ENCODE data around the gene MS4A6A. TPM values are rescaled to one million over a fixed set of nuclear protein-coding genes. Genes with fewer than 3 reads are reported as not detected.

The MS4A6A gene
- polyA plus RNA-seq, 1 of the 3 experiments (the other 2 are of a cell fraction): not detected

GRCh38 chr11:60161766-60162165 lies 21.1 kb downstream of the MS4A6A start:
- H4K20me1 ChIP-seq (ENCODE audit: insufficient read depth): no peaks in the 10 kb centered on the region
- H3K27me3 ChIP-seq (ENCODE audit: insufficient read depth): no peaks in the 10 kb centered on the region
- H3K4me2 ChIP-seq: no peak overlapping the region
- H2AFZ ChIP-seq (ENCODE audit: low read depth): no peak overlapping the region
- WGBS (ENCODE audit: low lambda C conversion rate): 2% methylated on average over 4 of the region's 4 CpGs
- H3K4me3 ChIP-seq (ENCODE audit: low read depth in 2 of 2, low read length in 1 of 2): no peak overlapping the region
- no peak overlapping the region for H3K9ac ChIP-seq
- H3K4me1 ChIP-seq (ENCODE audit: control insufficient read depth in 1 of 2, insufficient read depth in 2 of 2, low read depth in 1 of 2, low read length in 1 of 2): no peaks in the 10 kb centered on the region
- ChIA-PET CTCF (no interaction called here), POLR2A (no interaction called here)
- H3K36me3 ChIP-seq (replicated peaks in 1 of 2; ENCODE audit: control insufficient read depth in 1 of 2, insufficient read depth in 2 of 2, low read length in 1 of 2): no peaks in the 10 kb centered on the region
- no peak for DNase-seq
- no peaks in the 10 kb centered on the region for H3K79me2 ChIP-seq (ENCODE audit: insufficient read depth)
- no peaks in the 10 kb centered on the region for H3K9me2 ChIP-seq
- no peaks in the 10 kb centered on the region for H3F3A ChIP-seq (replicated peaks; ENCODE audit: insufficient read depth)
- TF ChIP-seq POLR2AphosphoS5 (IDR thresholded peaks at IDR 0.05; ENCODE audit: low read depth, low read length) (no peak), FOXM1 (IDR thresholded peaks at IDR 0.05; ENCODE audit: low read depth) (no peak), SIN3A (IDR thresholded peaks at IDR 0.05; ENCODE audit: borderline replicate concordance, low read depth, low read length) (no peak), MAX (IDR thresholded peaks at IDR 0.05; ENCODE audit: low read depth) (no peak), MEF2A (IDR thresholded peaks at IDR 0.05; ENCODE audit: borderline replicate concordance, low read depth) (no peak), NFIC (IDR thresholded peaks at IDR 0.05; ENCODE audit: borderline replicate concordance) (no peak), TEAD4 (IDR thresholded peaks at IDR 0.05; ENCODE audit: borderline replicate concordance, insufficient read depth) (no peak), PBX3 (IDR thresholded peaks at IDR 0.05) (no peak), FOXJ3 (CRISPR knock-in tag; IDR thresholded peaks at IDR 0.05) (no peak), ELF1 (IDR thresholded peaks at IDR 0.05) (no peak), RCOR1 (IDR thresholded peaks at IDR 0.05; ENCODE audit: low read length) (no peak), EZH2phosphoT487 (IDR thresholded peaks at IDR 0.05; ENCODE audit: borderline replicate concordance, low read depth) (no peak), NRF1 (IDR thresholded peaks at IDR 0.05; ENCODE audit: low read depth, low read length) (no peak), FOSL2 (IDR thresholded peaks at IDR 0.05; ENCODE audit: borderline replicate concordance, low read depth) (no peak), RXRA (IDR thresholded peaks at IDR 0.05; ENCODE audit: borderline replicate concordance, low read depth) (no peak), RFX5 (IDR thresholded peaks at IDR 0.05; ENCODE audit: low read length) (no peak)
- TF ChIP-seq, protein P1, sequence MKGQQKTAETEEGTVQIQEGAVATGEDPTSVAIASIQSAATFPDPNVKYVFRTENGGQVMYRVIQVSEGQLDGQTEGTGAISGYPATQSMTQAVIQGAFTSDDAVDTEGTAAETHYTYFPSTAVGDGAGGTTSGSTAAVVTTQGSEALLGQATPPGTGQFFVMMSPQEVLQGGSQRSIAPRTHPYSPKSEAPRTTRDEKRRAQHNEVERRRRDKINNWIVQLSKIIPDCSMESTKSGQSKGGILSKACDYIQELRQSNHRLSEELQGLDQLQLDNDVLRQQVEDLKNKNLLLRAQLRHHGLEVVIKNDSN (IDR thresholded peaks at IDR 0.05; ENCODE audit: borderline replicate concordance, low read depth): no peak
- TF ChIP-seq, protein P2, sequence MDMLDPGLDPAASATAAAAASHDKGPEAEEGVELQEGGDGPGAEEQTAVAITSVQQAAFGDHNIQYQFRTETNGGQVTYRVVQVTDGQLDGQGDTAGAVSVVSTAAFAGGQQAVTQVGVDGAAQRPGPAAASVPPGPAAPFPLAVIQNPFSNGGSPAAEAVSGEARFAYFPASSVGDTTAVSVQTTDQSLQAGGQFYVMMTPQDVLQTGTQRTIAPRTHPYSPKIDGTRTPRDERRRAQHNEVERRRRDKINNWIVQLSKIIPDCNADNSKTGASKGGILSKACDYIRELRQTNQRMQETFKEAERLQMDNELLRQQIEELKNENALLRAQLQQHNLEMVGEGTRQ (IDR thresholded peaks at IDR 0.05; ENCODE audit: borderline replicate concordance, low read depth, low read length): no peak
- TF ChIP-seq, protein P3, sequence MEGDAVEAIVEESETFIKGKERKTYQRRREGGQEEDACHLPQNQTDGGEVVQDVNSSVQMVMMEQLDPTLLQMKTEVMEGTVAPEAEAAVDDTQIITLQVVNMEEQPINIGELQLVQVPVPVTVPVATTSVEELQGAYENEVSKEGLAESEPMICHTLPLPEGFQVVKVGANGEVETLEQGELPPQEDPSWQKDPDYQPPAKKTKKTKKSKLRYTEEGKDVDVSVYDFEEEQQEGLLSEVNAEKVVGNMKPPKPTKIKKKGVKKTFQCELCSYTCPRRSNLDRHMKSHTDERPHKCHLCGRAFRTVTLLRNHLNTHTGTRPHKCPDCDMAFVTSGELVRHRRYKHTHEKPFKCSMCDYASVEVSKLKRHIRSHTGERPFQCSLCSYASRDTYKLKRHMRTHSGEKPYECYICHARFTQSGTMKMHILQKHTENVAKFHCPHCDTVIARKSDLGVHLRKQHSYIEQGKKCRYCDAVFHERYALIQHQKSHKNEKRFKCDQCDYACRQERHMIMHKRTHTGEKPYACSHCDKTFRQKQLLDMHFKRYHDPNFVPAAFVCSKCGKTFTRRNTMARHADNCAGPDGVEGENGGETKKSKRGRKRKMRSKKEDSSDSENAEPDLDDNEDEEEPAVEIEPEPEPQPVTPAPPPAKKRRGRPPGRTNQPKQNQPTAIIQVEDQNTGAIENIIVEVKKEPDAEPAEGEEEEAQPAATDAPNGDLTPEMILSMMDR (IDR thresholded peaks at IDR 0.05): no peak
- H3K9me3 ChIP-seq: no peaks in the 10 kb centered on the region
- H3K27ac ChIP-seq (ENCODE audit: low read depth in 2 of 2, low read length in 1 of 2): no peak overlapping the region
